VCaP (cell line): ENCODE results near the gene ADCY10.

Experiments
- H3K27ac ChIP-seq: fragments of 450-650 bp; 2 replicates; pipeline ENCODE4 v1.5.1; 2017
- CTCF ChIP-seq: fragments of 450-650 bp; conservative IDR thresholded peaks from 2 replicates; pipeline ENCODE4 v1.5.1; 2017; ENCODE audit warnings: mild to moderate bottlenecking, moderate library complexity

ADCY10 gene

GRCh38 chr1:167805041-167805556 is 108.8 kb downstream of the ADCY10 start:
- H3K27ac ChIP-seq = no peak overlapping the region
- TF ChIP-seq CTCF = no peak

- peak overlapping the region; percentile 15; the same call in 1 of the 2 replicates for H3K27ac ChIP-seq
- peak; percentile 97 for TF ChIP-seq CTCF
These were observed 110.4 kb downstream of the ADCY10 start for GRCh38 chr1:167803358-167804207.

- no peak overlapping the region for H3K27ac ChIP-seq
- no peak for TF ChIP-seq CTCF
These were observed 111.7 kb downstream of the ADCY10 start for GRCh38 chr1:167802235-167802634.

GRCh38 chr1:167800251-167800650 is 113.7 kb downstream of the ADCY10 start:
- no peak for TF ChIP-seq CTCF
- H3K27ac ChIP-seq = no peak overlapping the region

GRCh38 chr1:167799747-167800146 is 114.2 kb downstream of the ADCY10 start:
- no peak overlapping the region for H3K27ac ChIP-seq
- TF ChIP-seq CTCF = no peak

- no peak for TF ChIP-seq CTCF
- H3K27ac ChIP-seq = no peak overlapping the region
These were observed 115.0 kb downstream of the ADCY10 start for GRCh38 chr1:167798952-167799351.

- no peak for TF ChIP-seq CTCF
- no peak overlapping the region; the same call in 1 of the 2 replicates for H3K27ac ChIP-seq
These were observed 116.9 kb downstream of the ADCY10 start for GRCh38 chr1:167797015-167797414.
